ENCODE measurements around the gene STC2. TPM values are rescaled to one million over a fixed set of nuclear protein-coding genes. Genes with fewer than 3 reads are reported as not detected.

The STC2 gene
- total and polyA plus RNA-seq, 8 donors = 6.1 to 117 (median 12.4) TPM

- Histone ChIP-seq H3K4me3 (no peak overlapping the region), H3K9me3 (no peaks in the 10 kb centered on the region), H3K4me1 (peaks cover 0 to 8% (median 0%) of the 10 kb centered on the region in 3 donors), H3K36me3 (no peaks in the 10 kb centered on the region), H3K27me3 (no peaks in the 10 kb centered on the region), H3K27ac (no peak overlapping the region)
- no peak for FAIRE-seq
- 15 to 16% methylated on average over 37 of the region's 37 CpGs for WGBS, 2 donors
- peak; percentile 78 to 90 (median 79) for ATAC-seq
- intact Hi-C loops (cut with DNase I) = loop anchor here in 1 of 3 donors (5.0 to 10.0 kb wide), 2 partner anchors 38 to 281 kb away; no protein-coding TSS in a partner anchor
- peak; percentile 72 to 78 (median 75) for TF ChIP-seq CTCF (IDR thresholded peaks at IDR 0.05)
- peak; percentile 49 to 88 (median 78) for DNase-seq
Measured at GRCh38 chr5:173293817-173294672, 34.2 kb downstream of the STC2 start.

GRCh38 chr5:173291722-173292658, 36.2 kb downstream of the STC2 start:
- Histone ChIP-seq H3K36me3 (no peaks in the 10 kb centered on the region), H3K9me3 (no peaks in the 10 kb centered on the region), H3K27ac (no peak overlapping the region), H3K4me3 (no peak overlapping the region), H3K4me1 (no peaks in the 10 kb centered on the region), H3K27me3 (no peaks in the 10 kb centered on the region)
- FAIRE-seq = no peak
- TF ChIP-seq CTCF (IDR thresholded peaks at IDR 0.05) = no peak
- DNase-seq = no peak
- 73 to 76% methylated on average over 9 of the region's 9 CpGs for WGBS, 2 donors
- no peak for ATAC-seq
- intact Hi-C loops (cut with DNase I) = loop anchor here in 1 of 3 donors (5.0 to 10.0 kb wide), 2 partner anchors 40 to 283 kb away; no protein-coding TSS in a partner anchor

GRCh38 chr5:173290477-173291131, 37.6 kb downstream of the STC2 start:
- 30 to 45% methylated on average over 12 of the region's 12 CpGs for WGBS, 2 donors
- Histone ChIP-seq H3K27me3 (no peaks in the 10 kb centered on the region), H3K9me3 (no peaks in the 10 kb centered on the region), H3K36me3 (no peaks in the 10 kb centered on the region), H3K27ac (no peak overlapping the region), H3K4me1 (no peaks in the 10 kb centered on the region), H3K4me3 (no peak overlapping the region)
- no peak for FAIRE-seq
- TF ChIP-seq CTCF (IDR thresholded peaks at IDR 0.05) = no peak
- no peak for DNase-seq
- no peak for ATAC-seq
- intact Hi-C loops (cut with DNase I) = loop anchor here in 1 of 3 donors (5.0 to 10.0 kb wide), 2 partner anchors 42 to 284 kb away; no protein-coding TSS in a partner anchor

GRCh38 chr5:173289372-173289771, 38.8 kb downstream of the STC2 start:
- Histone ChIP-seq H3K27ac (no peak overlapping the region), H3K36me3 (no peaks in the 10 kb centered on the region), H3K4me3 (no peak overlapping the region), H3K9me3 (no peaks in the 10 kb centered on the region), H3K4me1 (no peaks in the 10 kb centered on the region), H3K27me3 (no peaks in the 10 kb centered on the region)
- TF ChIP-seq CTCF (IDR thresholded peaks at IDR 0.05) = no peak
- intact Hi-C loops (cut with DNase I) = no loop called here
- DNase-seq (no peak), ATAC-seq (no peak), FAIRE-seq (no peak)
- 64 to 77% methylated on average over 3 of the region's 3 CpGs for WGBS, 2 donors

Measured in pancreas (tissue), 10 donors.